ENCODE results near the gene CD300H.

Gene CD300H

DNA sequence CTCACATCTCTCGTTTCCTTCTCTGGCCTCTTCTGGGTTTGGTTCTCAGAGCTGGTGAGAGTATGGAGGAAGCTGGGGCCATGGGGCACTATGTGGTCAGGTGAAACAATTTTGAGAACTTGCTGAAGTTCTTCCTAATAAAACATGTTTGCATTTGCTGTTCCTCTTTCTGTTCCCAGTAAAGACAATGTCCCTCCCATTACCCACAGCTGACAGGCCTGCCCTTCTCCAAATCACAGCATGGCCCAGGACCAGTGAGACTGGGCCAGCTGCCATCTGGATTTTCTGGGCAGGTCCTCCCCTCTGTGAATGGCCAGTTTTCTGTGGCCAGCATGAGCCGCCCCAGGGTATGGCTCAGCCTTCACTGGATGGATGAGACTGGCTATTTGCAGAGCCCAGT lies at the start of gene CD300H:
CD300H (minus strand) TSS at position 113 of the 400 bp plus-strand sequence.
- no peak for DNase-seq

GRCh38 chr17:74616696-74617095 lies 49.4 kb upstream of the CD300H start:
- DNase-seq = no peak

GRCh38 chr17:74612046-74612445 lies 44.7 kb upstream of the CD300H start:
- no peak for DNase-seq

GRCh38 chr17:74610108-74610507 lies 42.8 kb upstream of the CD300H start:
- DNase-seq = no peak

DNA sequence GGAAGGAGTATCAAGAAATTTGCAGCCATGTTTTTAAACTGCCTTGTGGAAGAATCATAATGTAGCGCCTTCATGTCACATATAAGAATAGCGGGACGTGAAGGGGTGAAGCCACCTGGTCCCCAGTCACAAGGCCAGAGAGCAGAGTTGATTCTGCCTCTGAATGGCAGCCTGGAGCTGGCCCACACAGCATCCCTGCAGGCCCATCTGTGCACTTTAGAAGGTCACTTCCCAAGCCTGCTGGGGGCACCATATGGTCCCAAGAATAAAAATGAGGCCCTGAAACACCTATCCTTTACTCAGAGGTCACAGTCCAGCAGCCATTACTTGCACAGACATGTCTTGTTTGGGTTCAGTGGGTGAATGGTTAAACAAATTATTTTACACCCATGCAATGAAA lies 41.2 kb upstream of the CD300H start:
- no peak for DNase-seq

- no peak for DNase-seq
Observed at GRCh38 chr17:74607221-74607620, 39.9 kb upstream of the CD300H start.

- no peak for DNase-seq
Observed at GRCh38 chr17:74606050-74606449, 38.7 kb upstream of the CD300H start.

DNA sequence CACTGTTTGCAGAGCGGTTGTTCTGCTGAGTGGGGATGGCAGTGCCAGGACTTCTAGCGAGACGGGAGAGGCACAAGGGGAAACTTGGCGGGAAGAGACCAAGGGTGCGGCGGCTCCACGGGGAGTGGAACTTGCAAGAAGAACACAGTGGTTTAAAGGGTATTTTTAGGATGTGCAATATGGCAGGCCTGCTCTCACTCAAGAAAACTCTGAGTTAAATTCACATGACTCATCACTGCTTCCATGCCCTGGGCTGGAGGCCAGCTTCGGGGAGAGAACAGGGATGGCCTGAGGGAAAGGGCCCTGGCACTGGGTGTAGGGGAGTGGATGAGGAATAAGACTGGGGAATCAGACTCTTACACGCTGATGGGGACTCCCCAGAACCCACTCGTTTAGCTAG lies 38.1 kb upstream of the CD300H start:
- DNase-seq = no peak

DNA sequence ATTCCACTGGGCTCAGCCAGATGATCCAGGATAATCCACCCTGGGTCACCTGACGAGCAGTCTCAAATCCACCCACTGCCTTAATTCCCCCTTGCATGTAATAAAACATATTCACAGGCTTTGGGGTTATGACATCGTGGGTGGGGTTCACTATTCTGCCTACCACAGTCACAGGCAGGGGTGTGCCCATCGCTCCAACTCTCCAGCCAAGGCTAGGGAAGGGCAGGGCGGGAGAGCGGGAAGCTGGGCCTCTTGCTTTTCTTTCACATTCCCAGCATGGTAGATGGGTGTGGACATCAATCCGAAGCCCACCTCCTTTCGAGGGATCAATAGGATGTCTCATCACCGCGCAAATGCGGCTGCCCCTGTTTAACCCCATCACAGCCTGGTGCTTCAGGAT lies 37.5 kb upstream of the CD300H start:
- no peak for DNase-seq

DNA sequence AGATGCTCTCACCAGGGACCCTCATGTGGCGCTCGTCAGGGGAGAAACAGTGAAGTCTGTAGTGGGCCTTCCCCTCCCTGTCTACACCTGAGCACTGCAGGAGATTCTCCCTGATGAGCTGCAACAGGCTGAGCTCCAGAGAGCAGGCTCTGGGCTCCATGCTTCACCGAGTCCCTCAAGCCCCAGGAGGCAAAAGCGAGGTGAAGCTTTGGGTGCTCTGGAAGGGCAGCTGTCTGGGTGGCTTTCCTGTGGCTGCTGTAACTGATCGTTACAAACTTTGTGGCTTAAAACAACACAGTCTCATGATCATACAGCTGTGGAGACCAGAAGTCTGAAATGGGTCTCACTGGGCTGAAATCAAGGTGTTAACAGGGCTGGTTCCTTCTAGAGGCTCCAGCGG lies 36.9 kb upstream of the CD300H start:
- DNase-seq = no peak

DNA sequence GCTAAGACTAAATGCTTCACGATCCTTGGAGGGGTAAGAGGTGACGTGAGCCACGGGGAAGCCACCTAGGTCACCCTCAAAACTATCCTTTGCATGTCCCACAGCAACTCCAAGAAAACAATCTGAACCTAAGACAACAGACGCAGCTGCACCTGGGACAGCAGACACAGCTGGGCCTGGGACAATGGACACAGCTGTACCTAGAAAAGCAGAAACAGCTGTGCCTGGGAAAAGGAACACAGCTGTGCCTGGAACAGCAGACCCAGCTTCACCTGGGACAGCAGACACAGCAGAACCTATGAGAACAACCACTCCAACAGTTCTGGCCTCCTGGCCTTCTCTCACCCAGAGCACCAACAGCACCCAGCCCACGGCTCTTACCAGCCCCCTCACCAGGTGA lies 36.4 kb upstream of the CD300H start:
- DNase-seq = no peak

GRCh38 chr17:74603037-74603635 lies 35.8 kb upstream of the CD300H start:
- no peak for DNase-seq

- no peak for DNase-seq
Observed at GRCh38 chr17:74601944-74602572, 34.7 kb upstream of the CD300H start.

DNA sequence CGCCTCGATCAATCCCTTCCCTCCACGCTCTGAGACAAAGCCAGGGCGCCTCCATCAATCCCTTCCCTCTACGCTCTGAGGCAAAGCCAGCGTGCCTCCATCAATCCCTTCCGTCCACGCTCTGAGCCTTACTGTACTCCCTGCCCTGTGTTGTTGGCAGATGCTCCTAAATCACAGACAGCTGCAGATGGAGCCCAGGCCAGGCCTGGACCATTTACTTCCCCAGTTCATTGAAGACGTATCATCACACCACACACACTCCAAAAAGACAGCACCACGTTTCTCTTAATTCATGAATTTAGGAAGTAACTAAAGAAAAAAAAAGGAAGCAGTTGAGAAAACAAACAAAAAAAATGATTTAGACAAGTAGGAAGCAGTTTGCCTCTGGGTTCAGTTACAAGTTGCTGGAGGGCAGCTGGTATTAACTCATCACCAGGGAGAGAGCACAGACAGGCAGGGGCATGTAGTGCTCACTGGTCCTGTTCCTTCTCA lies 32.2 kb upstream of the CD300H start:
- no peak for DNase-seq

GRCh38 chr17:74599023-74599399 lies 31.7 kb upstream of the CD300H start:
- DNase-seq = no peak

DNA sequence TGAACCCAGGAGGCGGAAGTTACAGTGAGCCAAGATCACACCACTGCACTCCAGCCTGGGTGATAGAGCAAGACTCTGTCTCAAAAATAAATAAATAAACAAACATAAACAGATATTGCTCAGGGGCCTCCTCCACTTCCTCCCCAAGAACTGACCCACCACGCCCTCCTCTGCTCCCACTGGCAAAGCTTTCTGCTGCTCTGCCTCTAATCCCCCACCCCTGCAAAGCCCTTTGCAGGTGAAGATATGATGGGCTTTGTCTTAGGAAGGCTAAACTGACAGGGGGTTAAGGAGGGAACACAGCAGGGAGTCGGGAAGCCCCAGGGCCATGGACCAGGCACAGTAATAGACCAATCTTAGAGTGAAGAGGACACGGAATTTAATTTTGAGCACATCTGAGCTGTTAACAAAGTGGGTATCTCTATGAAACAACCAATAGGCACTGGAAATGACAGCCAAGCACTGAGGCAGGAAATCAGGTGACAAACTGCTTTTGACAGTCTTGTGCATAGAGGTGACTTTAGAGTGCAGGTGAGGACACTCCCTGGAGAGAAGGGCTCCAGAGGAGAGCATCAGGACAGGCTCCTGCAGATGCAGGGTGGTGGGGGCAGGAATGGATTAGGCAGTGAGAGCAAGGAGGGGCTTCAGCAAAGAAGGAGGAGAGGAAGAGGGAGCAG lies 31.2 kb upstream of the CD300H start:
- DNase-seq = no peak

DNA sequence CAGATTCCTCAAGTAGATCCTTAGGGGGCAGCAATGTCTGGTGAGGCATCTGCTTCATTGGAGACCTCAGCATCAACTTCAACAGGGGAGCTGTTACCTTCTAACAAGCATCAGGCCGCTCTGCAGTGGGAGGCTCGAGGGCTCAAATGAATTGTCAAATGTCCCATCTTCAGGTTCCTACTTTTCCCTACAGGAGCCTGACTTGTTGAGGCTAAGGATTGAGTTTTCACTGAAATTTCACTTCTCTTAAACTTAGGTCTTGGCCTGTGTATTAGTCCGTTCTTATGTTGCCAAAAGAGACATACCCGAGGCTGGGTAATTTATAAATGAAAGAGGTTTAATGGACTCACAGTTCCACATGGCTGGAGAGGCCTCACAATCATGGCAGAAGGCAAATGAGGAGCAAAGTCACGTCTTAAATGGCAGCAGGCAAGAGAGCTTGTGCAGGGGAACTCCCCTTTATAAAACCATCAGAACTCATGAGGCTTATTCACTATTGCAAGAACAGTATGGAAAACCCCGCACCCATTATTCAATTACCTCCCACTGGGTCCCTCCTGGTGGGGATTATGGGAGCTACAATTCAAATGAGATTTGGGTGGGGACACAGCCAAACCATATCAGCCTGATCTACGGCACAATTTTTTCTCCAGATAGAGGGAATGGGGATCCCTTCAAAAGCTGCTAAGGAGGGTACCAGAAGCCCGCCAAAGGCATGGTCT lies 29.9 kb upstream of the CD300H start:
- DNase-seq = no peak

DNA sequence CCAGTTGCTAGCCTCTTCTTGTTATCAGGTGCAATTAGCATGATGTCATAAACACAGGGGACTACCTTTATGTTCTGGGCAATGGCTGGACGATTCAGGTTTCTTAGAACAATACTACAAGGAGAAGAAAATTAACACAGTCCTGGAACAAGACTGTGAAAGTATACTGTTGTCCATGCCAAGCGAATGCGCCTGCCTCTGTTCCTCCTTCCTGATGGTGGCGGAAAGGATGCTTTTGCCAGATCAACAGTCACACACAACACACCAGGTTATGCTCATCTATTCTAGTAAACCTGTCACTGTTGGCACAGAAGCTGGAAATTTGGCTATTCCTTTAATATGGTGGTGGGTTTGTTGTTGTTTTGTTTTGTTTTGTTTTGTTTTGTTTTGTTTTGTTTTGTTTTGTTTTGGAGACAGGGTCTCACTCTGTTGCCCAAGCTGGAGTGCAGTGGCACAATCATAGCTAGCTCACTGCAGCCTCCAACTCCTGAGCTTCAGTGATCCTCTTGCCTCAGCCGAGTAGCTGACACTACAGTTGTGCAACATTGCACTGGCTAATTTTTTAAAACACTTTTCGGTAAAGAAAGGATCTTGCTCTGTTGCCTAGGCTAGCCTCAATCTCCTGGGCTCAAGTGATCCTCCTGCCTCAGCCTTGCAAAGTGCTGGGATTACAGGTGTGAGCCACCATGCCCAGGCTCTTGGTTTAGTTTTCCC lies 27.9 kb upstream of the CD300H start:
- DNase-seq = no peak

- no peak for DNase-seq
Observed at GRCh38 chr17:74592087-74592990, 25.0 kb upstream of the CD300H start, which contains the start of gene CD300LD. Gene CD300LD (minus strand): TSS chr17:74592283. CDS start chr17:74592202, 81 bp downstream.

- DNase-seq = no peak
Observed at GRCh38 chr17:74591503-74591902, 24.2 kb upstream of the CD300H start.

DNA sequence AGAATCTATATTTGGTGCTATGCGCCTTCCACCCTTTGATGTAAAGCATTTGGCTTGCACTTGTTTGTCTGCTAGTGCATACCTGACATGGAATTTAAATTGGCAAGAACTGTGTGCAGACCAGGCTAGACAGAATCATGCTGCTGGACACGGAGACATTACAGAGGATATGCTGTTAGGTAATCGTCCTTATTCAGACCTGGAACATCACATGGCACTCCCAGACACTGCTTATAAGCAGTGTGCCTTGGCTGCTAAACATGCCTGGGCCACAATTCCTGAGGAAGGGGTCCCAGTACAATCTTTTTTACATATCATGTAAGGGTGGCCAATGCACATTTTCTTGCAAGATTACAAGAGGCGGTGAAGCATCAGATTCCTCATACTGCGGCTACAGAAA lies 18.4 kb upstream of the CD300H start:
- DNase-seq = no peak

Measured in NCI-H526 treated with DMSO at 0.1 percent for 48 hours (cell line).